ENCODE data around the gene KRTAP4-6.
"Not testable (repeated sequence)": the region's sequence is repeated elsewhere in the genome, so short reads cannot be mapped to it uniquely, and the experiment has no call there.

The KRTAP4-6 gene

DNA sequence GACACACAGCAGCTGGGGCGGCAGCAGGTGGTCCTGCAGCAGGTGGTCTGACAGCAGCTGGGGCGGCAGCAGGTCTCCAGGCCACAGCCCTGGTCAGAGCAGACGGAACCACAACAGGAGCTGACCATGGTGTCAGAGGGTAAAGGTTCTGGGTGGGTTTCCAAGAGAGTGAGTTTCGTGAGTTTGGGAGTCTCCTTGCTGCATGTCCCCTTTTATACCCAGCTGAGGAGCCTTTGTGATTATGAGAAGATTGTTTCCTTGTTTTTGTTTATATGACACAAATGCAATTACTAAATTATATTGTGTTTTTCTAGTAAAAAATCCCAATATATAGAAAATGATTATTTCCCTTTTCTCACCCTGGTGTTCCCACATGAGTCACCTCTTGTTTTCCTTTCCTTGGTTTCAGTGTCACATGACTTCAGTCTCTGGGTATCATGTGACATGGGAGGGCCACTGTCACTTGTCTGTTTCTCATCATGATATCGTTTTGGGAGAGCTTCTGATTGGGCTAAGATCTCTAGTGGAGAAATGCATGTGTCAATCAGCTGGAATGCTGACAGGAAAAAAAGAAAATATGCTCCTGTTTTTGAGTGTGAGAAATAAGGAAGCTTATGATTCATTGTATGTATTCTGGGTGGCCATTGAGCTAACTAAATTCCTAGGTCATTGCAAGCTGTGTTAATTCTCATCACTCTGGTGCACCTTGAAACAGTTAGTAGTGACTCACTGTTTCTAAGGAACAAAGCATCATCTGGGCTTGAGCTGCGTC lies at the start of gene KRTAP4-6:
TSS of gene KRTAP4-6 (minus strand) at position 185 of the 772 bp plus-strand sequence. CDS start at position 128, 57 bp downstream.
- no peak for DNase-seq (ENCODE audit: low read depth in 2 of 2)

DNA sequence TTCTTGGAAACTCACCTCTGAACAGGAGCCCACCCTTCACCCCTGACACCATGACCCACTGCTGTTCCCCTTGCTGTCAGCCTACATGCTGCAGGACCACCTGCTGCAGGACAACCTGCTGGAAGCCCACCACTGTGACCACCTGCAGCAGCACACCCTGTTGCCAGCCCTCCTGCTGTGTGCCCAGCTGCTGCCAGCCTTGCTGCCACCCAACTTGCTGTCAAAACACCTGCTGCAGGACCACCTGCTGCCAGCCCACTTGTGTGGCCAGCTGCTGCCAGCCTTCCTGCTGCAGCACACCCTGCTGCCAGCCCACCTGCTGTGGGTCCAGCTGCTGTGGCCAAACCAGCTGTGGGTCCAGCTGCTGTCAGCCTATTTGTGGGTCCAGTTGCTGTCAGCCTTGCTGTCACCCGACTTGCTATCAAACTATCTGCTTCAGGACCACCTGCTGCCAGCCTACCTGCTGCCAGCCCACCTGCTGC lies 49.5 kb upstream of the KRTAP4-6 start, which contains the start of gene KRTAP9-1:
TSS of gene KRTAP9-1 (plus strand) at position 51 of the 482 bp plus-strand sequence. CDS start at position 51, 0 bp downstream.
- not testable (repeated sequence) for DNase-seq (ENCODE audit: low read depth in 2 of 2)

DNA sequence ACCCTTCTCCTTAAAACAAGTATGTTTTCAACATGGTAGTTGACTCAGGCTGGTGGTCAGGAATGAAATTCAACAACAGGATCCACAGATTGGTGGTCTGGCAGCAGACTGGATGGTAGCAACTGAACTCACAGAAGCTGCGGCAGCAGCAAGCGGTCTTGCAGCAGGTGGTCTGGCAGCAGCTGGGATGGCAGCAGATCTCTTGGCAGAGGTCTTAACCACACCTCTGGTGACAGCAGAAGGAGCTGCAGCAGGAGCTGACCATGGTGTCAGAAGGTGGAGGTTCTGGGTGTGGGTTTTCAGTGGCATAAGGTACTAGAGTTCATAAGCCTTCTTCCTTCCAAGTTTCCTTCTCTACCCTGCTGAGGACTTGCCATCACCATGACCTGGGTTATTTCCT lies 46.5 kb upstream of the KRTAP4-6 start:
- DNase-seq (ENCODE audit: low read depth in 2 of 2): no peak

DNA sequence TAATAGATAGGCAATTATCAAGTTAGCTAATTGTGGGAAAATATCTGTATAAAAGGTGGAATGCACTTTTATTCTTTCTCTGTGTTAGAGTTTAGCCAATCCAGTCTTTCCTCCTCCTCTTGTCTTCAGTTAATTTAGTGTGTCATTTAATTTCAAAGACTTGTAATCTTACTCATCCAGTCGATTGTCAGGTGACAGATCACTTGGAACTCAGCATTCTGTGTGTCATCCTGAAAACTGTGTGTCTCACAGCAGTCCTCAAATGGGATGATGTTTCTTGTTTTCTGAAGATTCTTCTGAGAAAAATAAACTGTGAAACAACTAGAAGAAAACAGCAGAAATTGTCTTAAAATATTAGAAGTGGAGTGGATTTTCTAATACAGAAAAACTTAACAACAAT lies 44.7 kb upstream of the KRTAP4-6 start:
- no peak for DNase-seq (ENCODE audit: low read depth in 2 of 2)

DNA sequence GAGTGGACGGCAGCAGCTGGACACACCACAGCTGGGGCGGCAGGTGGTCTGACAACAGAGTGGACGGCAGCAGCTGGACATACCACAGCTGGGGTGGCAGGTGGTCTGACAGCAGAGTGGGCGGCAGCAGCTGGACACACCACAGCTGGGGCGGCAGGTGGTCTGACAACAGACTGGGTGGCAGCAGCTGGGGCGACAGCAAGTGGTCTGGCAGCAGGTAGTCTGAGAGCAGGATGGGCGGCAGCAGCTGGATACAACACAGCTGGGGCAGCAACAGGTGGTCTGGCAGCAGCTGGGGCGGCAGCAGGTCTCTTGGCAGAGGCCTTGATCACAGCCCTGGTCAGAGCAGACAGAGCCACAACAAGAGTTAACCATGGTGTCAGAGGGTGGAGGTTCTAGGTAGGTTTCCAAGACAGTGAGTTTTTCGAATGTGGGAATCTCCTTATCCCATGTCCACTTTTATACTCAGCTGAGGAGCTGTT lies 44.2 kb upstream of the KRTAP4-6 start, which contains the start of gene KRTAP4-1:
TSS of gene KRTAP4-1 (minus strand) at position 432 of the 482 bp plus-strand sequence. CDS start at position 375, 57 bp downstream.
- DNase-seq (ENCODE audit: low read depth in 2 of 2): no peak

DNA sequence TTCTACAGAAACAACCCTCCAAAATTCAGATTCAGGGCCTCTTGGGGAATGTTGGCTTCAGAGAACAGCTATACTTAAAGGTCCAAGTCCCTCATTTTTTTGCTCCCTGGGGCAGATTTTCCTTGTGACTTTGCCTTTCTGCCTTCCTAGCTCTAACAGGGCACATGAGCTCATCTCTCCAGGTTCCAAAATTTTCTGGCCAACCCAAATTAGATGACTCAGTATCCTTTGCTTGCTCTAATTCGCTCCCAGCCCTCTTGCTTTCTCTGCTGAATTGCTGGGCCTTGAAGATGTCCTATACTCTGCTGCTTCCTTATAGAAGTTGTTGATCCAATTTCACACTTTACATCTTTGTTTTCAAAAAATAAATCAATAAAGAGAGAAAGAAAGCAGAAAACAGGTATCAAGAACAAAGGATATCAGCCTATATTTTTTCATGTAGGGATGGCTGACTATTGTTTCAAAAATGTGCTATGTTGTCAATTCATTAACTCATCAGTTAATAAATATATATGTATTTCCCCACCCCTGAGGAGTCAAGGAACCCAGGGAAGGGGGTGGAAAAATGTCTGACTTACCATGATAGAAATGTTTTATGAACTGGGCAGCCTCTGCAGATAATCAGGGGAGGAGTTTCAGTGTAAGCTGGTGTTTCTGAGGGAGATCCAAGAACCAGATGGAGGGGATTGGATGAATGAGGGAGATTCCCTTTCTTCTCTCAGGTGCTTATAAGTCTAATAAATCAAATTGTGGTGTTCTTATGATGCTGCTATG lies 38.7 kb upstream of the KRTAP4-6 start:
- DNase-seq (ENCODE audit: low read depth in 2 of 2): no peak

DNA sequence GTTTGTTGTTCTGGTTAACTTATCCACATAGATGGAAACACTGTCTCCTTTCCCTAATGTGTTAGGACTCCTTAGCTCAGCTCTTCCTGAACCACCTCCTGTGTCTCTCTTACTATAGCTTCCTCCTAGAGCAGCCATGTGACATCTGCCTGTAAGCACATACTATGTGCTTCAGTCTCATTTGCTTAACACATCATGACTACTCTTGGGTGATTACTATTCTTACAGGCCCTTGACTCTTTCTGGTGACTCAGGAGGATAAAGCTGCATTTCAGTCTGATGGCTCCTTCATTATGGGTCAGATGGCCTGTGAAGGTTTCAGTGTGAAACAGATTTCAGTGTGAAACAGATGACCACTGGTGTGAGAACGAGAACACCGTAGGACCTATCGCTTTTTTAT lies 38.0 kb upstream of the KRTAP4-6 start:
- no peak for DNase-seq (ENCODE audit: low read depth in 2 of 2)

DNA sequence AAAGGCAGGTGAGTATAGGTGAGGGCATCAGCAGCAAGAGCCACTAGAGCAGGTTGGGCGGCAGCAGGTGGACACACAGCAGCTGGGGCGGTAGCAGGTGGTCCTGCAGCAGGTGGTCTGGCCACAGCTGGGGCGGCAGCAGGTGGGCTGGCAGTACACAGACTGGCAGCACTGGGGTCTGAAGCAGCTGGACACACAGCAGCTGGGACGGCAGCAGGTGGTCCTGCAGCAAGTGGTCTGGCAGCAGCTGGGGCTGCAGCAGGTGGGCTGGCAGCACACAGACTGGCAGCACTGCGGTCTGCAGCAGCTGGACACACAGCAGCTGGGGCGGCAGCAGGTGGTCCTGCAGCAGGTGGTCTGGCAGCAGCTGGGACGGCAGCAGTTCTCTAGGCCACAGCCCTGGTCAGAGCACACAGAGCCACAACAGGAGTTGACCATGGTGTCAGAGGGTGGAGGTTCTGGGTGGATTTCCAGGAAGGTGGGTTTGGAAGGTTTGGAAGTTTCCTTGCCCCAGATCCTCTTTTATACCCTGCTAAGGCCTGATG lies 37.5 kb upstream of the KRTAP4-6 start, which contains the start of gene KRTAP4-2:
TSS of gene KRTAP4-2 (minus strand) at position 495 of the 545 bp plus-strand sequence. CDS start at position 438, 57 bp downstream.
- DNase-seq (ENCODE audit: low read depth in 2 of 2): no peak

DNA sequence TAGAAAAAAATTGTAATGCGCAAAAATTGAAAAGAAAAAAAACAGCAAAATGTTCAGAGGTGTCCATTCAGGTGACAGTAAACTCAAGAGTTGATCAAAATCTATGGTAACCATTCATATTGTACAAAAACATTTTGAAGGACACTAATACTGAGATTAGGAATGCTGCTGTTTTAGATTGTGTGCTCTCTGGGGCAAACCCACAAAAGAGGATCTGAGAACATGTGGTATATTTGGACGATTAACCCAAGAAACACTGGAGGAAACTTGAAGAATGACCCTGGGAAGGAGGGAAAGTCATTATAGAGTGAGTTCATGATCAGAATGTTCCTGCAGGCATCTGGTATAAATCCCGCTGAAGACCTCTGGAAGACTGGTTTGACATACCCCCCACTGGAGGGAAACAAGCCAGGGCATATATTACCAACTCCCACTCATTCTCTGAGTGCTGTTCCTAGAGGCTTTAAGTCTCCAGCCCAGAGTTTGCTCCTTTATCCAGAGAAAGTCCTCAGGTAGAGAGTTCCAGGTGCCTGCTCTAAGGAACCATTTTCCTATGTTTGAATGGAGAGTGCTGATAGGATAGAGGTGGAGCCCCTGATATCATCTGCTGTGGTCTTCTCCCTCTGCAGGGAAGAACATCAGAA lies 36.5 kb upstream of the KRTAP4-6 start:
- DNase-seq (ENCODE audit: low read depth in 2 of 2): no peak

DNA sequence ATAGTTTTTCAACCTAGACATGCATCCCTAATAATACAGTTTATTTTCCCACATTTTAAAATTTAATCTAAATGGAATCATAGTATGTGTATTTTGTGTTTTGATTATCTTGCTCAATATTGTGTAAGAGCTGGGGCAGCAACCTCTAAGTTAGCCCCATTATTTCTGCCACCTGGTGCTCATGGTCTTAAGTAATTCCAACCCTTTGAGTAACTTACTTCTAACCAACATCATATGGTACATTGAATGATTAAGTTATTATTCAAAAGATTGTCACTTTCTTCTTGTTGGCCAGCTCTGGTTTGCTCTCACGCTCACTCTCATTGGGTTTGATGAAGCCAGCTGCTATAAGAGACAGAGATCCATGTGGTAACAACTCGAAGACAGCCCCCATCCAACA lies 31.5 kb upstream of the KRTAP4-6 start:
- no peak for DNase-seq (ENCODE audit: low read depth in 2 of 2)

DNA sequence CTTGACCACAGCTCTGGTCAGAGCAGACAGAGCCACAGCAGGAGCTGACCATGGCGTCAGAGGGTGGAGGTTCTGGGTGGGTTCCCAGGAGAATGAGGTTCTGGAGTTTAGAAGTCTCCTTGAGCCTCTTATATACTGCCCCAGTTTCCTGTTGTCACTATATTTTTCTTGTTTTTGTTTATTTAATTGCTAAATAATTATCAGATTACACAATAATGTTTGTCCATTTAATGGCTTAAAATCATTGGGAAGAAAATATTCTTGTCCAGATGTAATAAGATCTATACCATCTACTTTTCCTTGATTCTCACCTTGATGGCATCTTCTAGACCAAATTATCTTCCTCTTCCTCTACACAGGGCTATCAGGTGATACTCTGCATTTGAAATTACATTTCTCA lies 27.8 kb upstream of the KRTAP4-6 start, which contains the start of gene KRTAP4-3:
TSS of gene KRTAP4-3 (minus strand) at position 101 of the 400 bp plus-strand sequence. CDS start at position 52, 49 bp downstream.
- no peak for DNase-seq (ENCODE audit: low read depth in 2 of 2)

DNA sequence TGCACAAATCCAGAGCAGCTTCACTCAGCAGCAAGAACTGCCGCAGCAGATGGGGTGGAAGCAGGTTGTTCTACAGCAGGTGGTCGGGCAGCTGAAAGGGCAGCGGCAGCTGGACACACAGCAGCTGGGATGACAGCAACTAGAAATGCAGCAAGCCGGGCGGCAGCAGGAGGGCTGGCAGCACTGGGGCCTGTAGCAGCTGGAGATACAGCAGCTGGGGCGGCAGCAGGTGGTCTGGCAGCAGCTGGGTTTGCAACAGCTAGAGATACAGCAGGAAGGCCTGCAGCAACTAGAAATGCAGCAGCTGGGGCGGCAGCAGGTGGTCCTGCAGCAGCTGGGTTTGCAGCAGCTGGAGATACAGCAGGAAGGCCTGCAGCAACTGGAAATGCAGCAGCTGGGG lies 27.2 kb upstream of the KRTAP4-6 start:
- DNase-seq (ENCODE audit: low read depth in 2 of 2): no peak

DNA sequence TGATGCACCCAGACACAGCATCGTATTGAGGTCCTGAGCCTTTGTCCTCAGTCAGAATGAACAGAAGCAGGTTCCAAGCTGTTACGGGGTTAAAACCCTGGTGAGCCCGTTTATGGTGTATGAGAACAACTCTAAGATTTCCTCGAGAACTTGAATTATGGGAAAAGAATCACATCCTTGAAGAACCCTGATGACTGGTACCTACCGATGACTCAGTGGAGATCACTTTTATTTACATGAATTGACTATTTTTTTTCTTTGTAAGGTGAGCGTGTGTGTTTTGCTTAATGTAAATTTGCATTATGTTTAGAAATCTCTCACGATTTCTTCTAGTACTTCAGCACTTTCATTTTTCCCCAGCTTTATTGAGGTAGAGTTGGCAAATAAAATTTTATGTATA lies 23.5 kb upstream of the KRTAP4-6 start:
- no peak for DNase-seq (ENCODE audit: low read depth in 2 of 2)

DNA sequence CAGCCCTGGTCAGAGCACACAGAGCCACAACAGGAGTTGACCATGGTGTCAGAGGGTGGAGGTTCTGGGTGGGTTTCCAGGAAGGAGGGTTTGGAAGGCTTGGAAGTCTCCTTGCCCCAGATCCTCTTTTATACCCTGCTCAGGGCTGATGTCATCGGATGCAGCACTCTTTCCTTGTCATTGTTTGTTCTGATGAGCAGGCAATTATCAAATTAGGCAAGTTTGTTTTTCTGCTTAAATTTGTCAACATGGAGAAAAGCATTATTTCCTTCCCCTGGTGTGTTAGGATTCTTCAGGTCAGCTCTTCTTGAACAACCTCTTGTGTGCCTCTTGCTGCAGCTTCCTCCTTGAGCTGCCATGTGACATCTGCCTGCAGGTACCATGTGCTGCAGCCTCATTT lies 20.3 kb upstream of the KRTAP4-6 start, which contains the start of gene KRTAP4-4:
TSS of gene KRTAP4-4 (minus strand) at position 101 of the 400 bp plus-strand sequence. CDS start at position 44, 57 bp downstream.
- DNase-seq (ENCODE audit: low read depth in 2 of 2): no peak

DNA sequence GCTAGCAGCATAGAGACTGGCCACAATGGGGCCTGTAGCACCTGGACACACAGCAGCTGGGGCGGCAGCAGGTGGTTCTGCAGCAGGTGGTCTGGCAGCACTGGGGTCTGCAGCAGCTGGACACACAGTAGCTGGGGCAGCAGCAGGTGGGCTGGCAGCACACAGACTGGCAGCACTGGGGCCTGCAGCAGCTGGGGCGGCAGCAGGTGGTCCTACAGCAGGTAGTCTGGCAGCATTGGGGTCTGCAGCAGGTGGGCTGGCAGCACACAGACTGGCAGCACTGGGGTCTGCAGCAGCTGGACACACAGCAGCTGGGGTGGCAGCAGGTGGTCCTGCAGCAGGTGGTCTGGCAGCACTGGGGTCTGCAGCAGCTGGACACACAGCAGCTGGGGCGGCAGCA lies 19.8 kb upstream of the KRTAP4-6 start:
- DNase-seq (ENCODE audit: low read depth in 2 of 2): not testable (repeated sequence)

DNA sequence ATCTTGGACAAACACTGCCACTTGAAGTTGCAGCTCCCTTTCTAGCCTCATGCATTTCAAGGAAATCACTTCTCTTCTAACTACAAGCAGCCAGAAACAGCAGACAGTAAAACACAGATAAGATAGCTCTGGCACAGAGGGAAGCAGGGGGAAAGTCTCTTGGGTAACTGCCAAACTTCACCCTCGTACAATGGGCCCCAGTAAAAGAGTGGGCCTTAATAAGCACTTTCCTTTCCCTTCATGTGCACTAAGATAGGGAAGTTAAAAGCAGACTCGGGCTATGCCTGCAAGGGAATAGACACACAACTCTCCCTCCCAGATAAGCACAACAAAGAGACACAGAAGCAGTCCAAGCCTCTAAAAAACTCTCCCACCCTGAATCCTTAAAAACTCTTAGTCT lies 13.5 kb upstream of the KRTAP4-6 start:
- DNase-seq (ENCODE audit: low read depth in 2 of 2): no peak

DNA sequence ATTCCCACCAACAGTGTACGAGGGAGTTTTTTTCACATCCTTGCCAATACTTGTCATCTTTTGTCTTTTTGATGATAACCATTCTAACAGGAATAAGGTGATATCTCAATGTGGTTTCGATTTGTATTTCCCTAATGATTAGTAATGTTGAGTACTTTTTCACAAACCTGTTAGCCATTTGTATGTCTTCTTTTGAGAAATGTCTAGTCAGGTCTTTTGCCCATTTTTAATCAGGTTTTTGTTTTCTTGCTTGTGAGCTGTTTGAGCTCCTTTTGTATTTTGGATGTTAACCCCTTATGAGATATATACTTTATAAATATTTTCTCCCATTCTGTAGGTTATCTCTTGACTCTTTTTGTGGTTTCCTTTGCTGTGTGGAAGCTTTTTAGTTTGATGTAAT lies 11.2 kb upstream of the KRTAP4-6 start:
- no peak for DNase-seq (ENCODE audit: low read depth in 2 of 2)

DNA sequence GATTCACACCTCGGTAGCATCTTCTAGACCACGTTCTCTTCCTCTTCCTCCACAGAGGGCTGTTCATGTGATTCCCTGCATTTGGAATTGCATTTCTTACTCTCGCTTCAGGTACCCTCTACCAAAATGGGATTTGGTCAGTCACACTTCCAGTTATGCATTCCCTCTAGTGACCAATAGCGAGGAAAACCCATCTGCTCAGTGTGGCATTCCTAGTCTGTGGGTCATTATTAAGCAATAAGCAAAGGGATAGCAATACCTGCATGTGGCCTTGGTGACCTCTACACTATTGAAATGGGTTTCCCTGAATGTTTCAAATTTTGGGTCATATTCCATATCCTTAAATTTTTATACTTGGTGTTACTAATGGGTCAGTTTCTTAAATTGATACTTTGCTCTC lies 9.7 kb upstream of the KRTAP4-6 start:
- no peak for DNase-seq (ENCODE audit: low read depth in 2 of 2)

DNA sequence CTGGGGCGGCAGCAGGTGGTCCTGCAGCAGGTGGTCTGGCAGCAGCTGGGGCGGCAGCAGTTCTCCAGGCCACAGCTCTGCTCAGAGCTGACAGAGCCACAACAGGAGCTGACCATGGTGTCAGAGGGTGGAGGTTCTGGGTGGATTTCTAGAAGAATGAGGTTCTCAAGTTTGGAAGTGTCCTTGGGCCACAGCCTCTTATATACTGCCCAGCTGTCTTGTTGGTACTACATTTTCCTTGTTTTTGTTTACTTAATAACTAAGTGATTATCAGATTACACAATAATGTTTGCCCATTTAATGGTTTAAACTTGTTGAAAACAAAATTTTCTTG lies 9.3 kb upstream of the KRTAP4-6 start, which contains the start of gene KRTAP4-5:
TSS of gene KRTAP4-5 (minus strand) at position 174 of the 334 bp plus-strand sequence. CDS start at position 116, 58 bp downstream.
- no peak for DNase-seq (ENCODE audit: low read depth in 2 of 2)

DNA sequence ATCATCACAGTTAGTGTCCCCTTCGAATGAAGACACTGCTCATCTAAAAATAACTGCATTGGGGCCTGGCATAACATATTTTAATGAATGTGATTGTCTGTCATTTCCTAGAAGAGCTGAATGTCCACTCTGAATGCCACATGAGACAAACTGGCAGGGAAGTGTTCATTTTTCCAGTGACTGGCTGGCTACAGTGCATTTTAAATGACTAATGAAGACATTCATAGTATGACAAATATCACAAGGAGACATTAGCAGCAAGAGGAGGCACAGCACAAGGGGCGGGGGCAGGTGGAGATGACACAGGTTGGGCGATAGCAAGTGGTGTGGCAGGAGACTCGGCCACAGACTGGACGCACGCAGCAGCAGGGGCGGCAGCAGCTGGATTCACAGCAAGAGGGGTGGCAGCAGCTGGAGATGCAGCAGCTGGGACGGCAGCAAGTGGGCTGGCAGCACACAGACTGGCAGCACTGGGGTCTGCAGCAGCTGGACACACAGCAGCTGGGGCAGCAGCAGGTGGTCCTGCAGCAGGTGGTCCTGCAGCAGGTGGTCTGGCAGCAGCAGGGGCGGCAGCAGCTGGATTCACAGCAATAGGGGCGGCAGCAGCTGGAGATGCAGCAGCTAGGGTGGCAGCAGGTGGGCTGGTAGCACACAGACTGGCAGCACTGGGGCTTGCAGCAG lies 8.8 kb upstream of the KRTAP4-6 start:
- DNase-seq (ENCODE audit: low read depth in 2 of 2): not testable (repeated sequence)
